ENCODE measurements around the gene CYREN. TPM values are rescaled to one million over a fixed set of nuclear protein-coding genes. Genes with fewer than 3 reads are reported as not detected.

Gene CYREN
- polyA plus RNA-seq, 2 donors: 26.0 to 27.2 TPM

DNA sequence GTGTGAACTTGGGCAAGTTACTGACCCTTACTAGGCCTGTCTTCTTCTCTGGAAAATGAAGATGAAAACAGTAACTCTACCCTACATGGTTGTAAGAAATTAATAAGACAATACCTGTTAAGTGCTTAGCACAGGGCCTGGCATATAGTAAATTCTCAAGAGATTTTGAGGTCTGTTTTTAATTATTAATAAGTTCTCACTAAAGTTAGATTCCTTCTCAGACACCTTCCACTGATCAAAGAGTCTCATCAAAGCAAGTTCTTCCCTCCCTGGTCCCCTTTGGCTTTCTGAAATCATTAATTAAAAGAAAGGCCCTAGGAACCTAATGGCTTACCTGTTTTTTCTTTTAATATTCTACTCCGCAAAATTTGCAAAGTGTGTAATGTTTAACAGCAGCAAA lies 18.1 kb downstream of the CYREN start:
- H3K4me1 ChIP-seq (ENCODE audit: control insufficient read depth in 2 of 2, insufficient read depth in 2 of 2, low read length in 1 of 2): no peaks in the 10 kb centered on the region
- H3K9me3 ChIP-seq (ENCODE audit: control insufficient read depth in 2 of 2, insufficient read depth in 1 of 2, low read depth in 1 of 2, low read length in 1 of 2): peaks cover 0 to 6% of the 10 kb centered on the region in 2 donors
- H3K36me3 ChIP-seq (ENCODE audit: control insufficient read depth in 2 of 2, insufficient read depth in 2 of 2, low read length in 1 of 2): no peaks in the 10 kb centered on the region
- no peak overlapping the region for H3K27ac ChIP-seq (ENCODE audit: low read depth in 2 of 2, low read length in 1 of 2)
- H3K4me3 ChIP-seq (ENCODE audit: low read depth in 1 of 2, low read length in 2 of 2): no peak overlapping the region
- WGBS, 2 donors: 50 to 93% methylated on average over 1 of the region's 1 CpG
- H3K27me3 ChIP-seq (ENCODE audit: control insufficient read depth in 1 of 2, insufficient read depth in 2 of 2, low read length in 2 of 2): no peaks in the 10 kb centered on the region

DNA sequence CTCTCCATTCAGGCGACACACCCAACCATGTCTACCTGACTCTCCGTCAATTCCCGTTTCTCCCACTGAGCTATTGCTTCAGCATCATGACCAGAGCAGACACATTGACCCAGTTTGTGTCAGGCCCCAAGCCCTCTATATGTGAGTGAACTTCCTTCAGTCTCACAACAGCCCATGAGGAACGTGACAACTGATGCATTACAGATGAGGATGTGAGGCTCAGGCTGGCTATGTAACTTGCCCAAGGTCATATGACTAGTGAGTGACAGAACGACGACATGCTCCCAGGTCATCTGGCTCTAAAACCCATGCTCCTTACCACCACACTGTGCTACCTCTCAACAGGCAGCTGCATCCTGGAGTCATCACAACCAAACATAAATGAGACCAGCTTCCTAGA lies 19.0 kb downstream of the CYREN start:
- WGBS, 2 donors: 75 to 78% methylated on average over 6 of the region's 6 CpGs
- Histone ChIP-seq H3K27ac (ENCODE audit: low read depth in 2 of 2, low read length in 1 of 2) (no peak overlapping the region), H3K9me3 (ENCODE audit: control insufficient read depth in 2 of 2, insufficient read depth in 1 of 2, low read depth in 1 of 2, low read length in 1 of 2) (peaks cover 0 to 3% of the 10 kb centered on the region in 2 donors), H3K36me3 (ENCODE audit: control insufficient read depth in 2 of 2, insufficient read depth in 2 of 2, low read length in 1 of 2) (no peaks in the 10 kb centered on the region), H3K27me3 (ENCODE audit: control insufficient read depth in 1 of 2, insufficient read depth in 2 of 2, low read length in 2 of 2) (no peaks in the 10 kb centered on the region), H3K4me1 (ENCODE audit: control insufficient read depth in 2 of 2, insufficient read depth in 2 of 2, low read length in 1 of 2) (no peaks in the 10 kb centered on the region), H3K4me3 (ENCODE audit: low read depth in 1 of 2, low read length in 2 of 2) (no peak overlapping the region)

DNA sequence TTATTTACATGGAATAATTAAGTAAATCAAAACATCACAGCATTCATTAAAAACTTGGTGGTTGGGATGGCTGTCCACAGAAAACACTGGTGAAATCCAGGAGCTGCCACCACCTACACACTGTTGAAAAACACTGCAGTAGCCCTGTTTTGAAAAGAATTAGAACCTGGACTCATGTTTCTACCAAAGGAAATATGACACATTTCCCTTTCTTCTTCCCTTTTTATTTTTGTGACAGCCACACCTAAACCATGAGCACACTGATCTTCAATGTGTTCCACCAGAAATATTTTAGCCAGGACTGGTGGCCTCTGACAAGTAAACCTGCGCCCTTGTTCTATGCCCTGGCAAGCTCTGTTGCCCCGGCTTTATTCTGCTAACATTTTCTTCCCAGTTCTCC lies 19.4 kb downstream of the CYREN start:
- no peak overlapping the region for H3K27ac ChIP-seq (ENCODE audit: low read depth in 2 of 2, low read length in 1 of 2)
- H3K9me3 ChIP-seq (ENCODE audit: control insufficient read depth in 2 of 2, insufficient read depth in 1 of 2, low read depth in 1 of 2, low read length in 1 of 2): peaks cover 0 to 3% of the 10 kb centered on the region in 2 donors
- no peaks in the 10 kb centered on the region for H3K4me1 ChIP-seq (ENCODE audit: control insufficient read depth in 2 of 2, insufficient read depth in 2 of 2, low read length in 1 of 2)
- H3K4me3 ChIP-seq (ENCODE audit: low read depth in 1 of 2, low read length in 2 of 2): no peak overlapping the region
- no peaks in the 10 kb centered on the region for H3K36me3 ChIP-seq (ENCODE audit: control insufficient read depth in 2 of 2, insufficient read depth in 2 of 2, low read length in 1 of 2)
- 81 to 88% methylated on average over 2 of the region's 2 CpGs for WGBS, 2 donors
- H3K27me3 ChIP-seq (ENCODE audit: control insufficient read depth in 1 of 2, insufficient read depth in 2 of 2, low read length in 2 of 2): no peaks in the 10 kb centered on the region

DNA sequence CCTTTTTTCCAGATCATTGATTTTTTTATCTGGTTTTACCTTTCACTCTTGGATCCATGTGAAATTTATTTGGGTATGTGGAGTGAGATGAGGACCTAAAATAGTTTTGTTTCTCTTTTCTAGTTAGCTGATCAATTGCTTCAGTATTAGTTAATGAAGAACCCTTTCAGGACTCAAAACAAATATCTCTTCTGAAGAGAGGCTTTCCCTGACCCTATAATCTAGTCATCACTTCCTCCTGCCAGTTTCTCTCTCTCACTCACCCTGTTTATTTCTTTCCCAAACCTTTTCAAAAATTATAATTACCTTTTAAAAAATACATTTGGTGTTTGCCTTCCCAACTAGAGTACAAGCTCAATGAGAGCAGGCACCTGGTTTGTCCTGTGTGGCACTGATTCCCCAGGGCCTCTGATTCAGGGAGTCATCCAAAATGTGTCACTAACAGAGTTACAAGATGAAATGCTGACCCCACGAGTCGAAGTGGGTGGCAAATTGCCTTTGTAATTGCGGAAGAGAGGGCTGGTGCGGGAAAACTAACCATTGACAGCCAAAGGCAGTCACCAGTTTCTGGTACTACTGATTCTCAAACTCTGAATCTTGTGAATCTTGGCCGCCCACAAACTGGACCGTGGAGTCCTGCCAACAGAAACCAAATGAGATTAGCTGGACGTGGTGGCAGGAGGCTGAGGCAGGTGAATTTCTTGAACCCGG lies 20.3 kb downstream of the CYREN start:
- H3K27me3 ChIP-seq (ENCODE audit: control insufficient read depth in 1 of 2, insufficient read depth in 2 of 2, low read length in 2 of 2): no peaks in the 10 kb centered on the region
- no peaks in the 10 kb centered on the region for H3K4me1 ChIP-seq (ENCODE audit: control insufficient read depth in 2 of 2, insufficient read depth in 2 of 2, low read length in 1 of 2)
- H3K27ac ChIP-seq (ENCODE audit: low read depth in 2 of 2, low read length in 1 of 2): peak overlapping the region in 1 of 2 donors; percentile 55
- no peak overlapping the region for H3K4me3 ChIP-seq (ENCODE audit: low read depth in 1 of 2, low read length in 2 of 2)
- 70 to 75% methylated on average over 8 of the region's 8 CpGs for whole genome bisulfite sequencing, 2 donors
- H3K9me3 ChIP-seq (ENCODE audit: control insufficient read depth in 2 of 2, insufficient read depth in 1 of 2, low read depth in 1 of 2, low read length in 1 of 2): no peaks in the 10 kb centered on the region
- H3K36me3 ChIP-seq (ENCODE audit: control insufficient read depth in 2 of 2, insufficient read depth in 2 of 2, low read length in 1 of 2): no peaks in the 10 kb centered on the region

DNA sequence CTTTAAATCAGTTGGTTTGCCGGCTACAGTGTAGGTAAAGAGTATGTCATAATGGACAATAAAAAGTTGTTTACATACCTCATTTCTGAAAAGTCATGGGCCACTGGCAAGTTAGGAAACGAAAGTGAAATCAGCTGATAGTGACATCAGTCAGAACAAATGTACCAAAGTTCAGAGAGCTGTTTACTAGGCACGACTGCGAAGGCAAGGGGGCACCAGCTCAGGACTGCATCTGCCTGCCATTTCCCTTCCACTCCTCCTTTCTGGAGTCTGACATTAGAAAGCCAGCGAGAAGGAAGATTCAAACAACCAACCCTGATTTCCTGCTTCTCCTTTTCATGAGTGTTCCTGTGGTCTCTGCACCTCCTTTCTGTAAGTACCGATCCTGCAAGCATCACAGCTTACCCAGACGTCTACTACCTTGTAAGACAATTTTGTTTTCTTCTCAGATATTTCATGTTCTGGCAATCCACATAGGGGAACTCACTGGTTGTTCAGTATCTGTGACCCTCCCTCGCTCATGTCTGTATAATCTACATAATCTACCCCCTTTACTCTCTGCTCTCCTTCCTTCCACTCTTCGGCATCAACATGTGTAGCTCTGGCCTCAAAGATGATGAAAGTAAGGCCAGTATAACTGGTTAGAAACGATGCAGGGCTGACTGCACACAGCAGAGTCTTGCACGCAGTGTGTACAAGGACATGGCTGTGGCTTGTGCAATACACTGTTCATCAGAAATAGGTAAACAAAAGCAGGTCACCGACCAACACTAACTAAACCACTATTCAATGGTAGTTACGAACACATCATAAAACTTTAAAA lies 22.4 kb downstream of the CYREN start, which contains the start of gene TMEM140:
Gene TMEM140, plus strand, starts transcription at position 174 of the 823 bp plus-strand sequence. CDS start 16,370 bp downstream, outside the sequence.
- H3K4me1 ChIP-seq (ENCODE audit: control insufficient read depth in 2 of 2, insufficient read depth in 2 of 2, low read length in 1 of 2): no peaks in the 10 kb centered on the region
- peak within 1 kb of the TSS; percentile 47 to 49 for H3K4me3 ChIP-seq (ENCODE audit: low read depth in 1 of 2, low read length in 2 of 2)
- H3K36me3 ChIP-seq (ENCODE audit: control insufficient read depth in 2 of 2, insufficient read depth in 2 of 2, low read length in 1 of 2): peaks cover 0 to 3% of the 10 kb centered on the region in 2 donors
- no peaks in the 10 kb centered on the region for H3K9me3 ChIP-seq (ENCODE audit: control insufficient read depth in 2 of 2, insufficient read depth in 1 of 2, low read depth in 1 of 2, low read length in 1 of 2)
- no peaks in the 10 kb centered on the region for H3K27me3 ChIP-seq (ENCODE audit: control insufficient read depth in 1 of 2, insufficient read depth in 2 of 2, low read length in 2 of 2)
- peak within 1 kb of the TSS; percentile 87 to 90 for H3K27ac ChIP-seq (ENCODE audit: low read depth in 2 of 2, low read length in 1 of 2)
- WGBS, 2 donors: 16 to 18% methylated on average over 13 of the region's 13 CpGs

DNA sequence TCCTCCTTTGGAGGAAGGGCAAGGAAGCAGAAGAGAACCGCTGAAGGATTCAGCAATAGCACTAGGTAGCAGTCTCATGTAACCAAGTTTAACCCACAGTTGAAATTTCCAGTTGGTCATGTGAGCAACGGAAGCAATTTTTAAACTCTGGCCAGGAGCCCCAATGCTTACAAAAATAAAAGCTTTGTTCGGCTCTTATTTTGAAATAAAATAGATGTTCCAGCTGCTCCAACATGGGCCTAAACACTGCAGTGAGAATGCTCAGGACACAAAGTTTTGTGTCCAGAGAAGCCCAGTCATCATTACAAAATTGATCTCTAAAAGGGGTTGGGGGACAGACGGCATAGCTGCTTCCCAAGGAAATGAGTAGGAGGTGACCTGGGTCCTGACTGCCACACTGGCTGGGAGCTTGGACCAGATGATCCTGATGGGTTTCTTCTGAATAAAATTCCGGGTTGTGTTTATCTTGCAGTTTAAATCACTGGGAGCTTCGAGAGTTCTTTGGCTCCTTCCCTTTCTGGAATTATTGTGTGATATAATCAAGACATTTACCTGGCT lies 23.1 kb downstream of the CYREN start:
- no peaks in the 10 kb centered on the region for H3K9me3 ChIP-seq (ENCODE audit: control insufficient read depth in 2 of 2, insufficient read depth in 1 of 2, low read depth in 1 of 2, low read length in 1 of 2)
- peaks cover 0 to 3% of the 10 kb centered on the region in 2 donors for H3K36me3 ChIP-seq (ENCODE audit: control insufficient read depth in 2 of 2, insufficient read depth in 2 of 2, low read length in 1 of 2)
- H3K27ac ChIP-seq (ENCODE audit: low read depth in 2 of 2, low read length in 1 of 2): peak overlapping the region; percentile 87 to 90
- H3K4me3 ChIP-seq (ENCODE audit: low read depth in 1 of 2, low read length in 2 of 2): peak overlapping the region in 1 of 2 donors; percentile 49
- H3K4me1 ChIP-seq (ENCODE audit: control insufficient read depth in 2 of 2, insufficient read depth in 2 of 2, low read length in 1 of 2): no peaks in the 10 kb centered on the region
- WGBS, 2 donors: 12 to 13% methylated on average over 6 of the region's 6 CpGs
- H3K27me3 ChIP-seq (ENCODE audit: control insufficient read depth in 1 of 2, insufficient read depth in 2 of 2, low read length in 2 of 2): no peaks in the 10 kb centered on the region

DNA sequence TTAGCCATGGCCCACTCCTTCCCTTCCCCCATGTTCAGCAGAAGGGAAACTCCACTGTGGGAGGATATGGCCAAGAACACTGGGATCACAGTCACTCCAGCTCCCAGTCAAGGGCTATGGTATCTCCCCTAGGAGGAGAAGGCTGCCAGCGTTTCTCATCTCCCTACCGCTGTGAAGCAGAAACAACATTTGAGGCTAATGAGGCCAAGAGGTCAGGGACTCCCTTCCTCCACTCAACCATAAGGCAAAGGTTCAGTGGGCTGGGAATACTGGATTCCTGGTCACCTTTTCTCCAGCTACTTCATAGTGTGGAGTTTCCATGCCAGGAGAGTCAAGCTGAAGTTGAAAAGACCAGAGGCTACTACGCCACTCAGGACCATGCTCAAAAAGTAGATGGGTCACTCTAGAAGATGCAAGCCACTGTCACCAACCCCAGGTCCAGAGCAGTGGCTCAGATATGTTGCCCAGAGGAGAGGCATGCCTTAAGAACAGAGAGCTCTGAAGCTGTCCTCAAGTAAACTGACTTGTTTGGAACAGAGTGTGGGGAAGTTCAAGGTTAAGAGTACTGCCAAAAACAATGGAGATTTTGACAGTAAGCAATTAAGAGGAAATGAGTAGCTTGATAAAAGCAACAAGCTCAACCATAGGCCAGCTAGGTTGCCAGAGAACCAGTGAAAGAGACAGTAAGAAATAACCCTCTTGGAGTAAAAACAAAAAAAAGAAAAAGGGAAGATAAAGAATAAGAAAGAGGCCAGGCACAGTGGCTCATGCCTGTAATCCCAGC lies 26.4 kb downstream of the CYREN start:
- WGBS, 2 donors: 81 to 90% methylated on average over 3 of the region's 3 CpGs
- Histone ChIP-seq H3K27ac (ENCODE audit: low read depth in 2 of 2, low read length in 1 of 2) (no peak overlapping the region), H3K36me3 (ENCODE audit: control insufficient read depth in 2 of 2, insufficient read depth in 2 of 2, low read length in 1 of 2) (peaks cover 0 to 3% of the 10 kb centered on the region in 2 donors)

DNA sequence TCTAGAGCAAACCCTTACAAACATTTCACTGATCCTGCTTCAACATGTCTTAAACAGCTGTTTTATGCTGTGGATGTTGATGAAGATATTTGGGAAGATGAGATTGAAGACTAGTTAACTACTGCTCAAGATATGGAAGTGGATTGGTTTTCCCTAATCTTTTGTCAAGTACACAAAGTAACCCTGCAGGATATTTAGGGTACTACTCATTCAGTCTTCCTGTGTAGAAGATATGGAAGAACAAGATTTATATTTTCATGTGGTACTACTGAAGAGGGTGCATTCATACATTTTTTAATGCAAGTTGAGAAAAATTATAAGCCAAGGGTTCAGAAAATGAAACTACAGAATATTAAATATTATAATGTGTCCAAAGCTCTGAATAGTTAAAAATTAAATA lies 40.9 kb downstream of the CYREN start:
- Histone ChIP-seq H3K27me3 (ENCODE audit: control insufficient read depth in 1 of 2, insufficient read depth in 2 of 2, low read length in 2 of 2) (no peaks in the 10 kb centered on the region), H3K4me3 (ENCODE audit: low read depth in 1 of 2, low read length in 2 of 2) (no peak overlapping the region), H3K9me3 (ENCODE audit: control insufficient read depth in 2 of 2, insufficient read depth in 1 of 2, low read depth in 1 of 2, low read length in 1 of 2) (no peaks in the 10 kb centered on the region), H3K27ac (ENCODE audit: low read depth in 2 of 2, low read length in 1 of 2) (no peak overlapping the region), H3K36me3 (ENCODE audit: control insufficient read depth in 2 of 2, insufficient read depth in 2 of 2, low read length in 1 of 2) (no peaks in the 10 kb centered on the region), H3K4me1 (ENCODE audit: control insufficient read depth in 2 of 2, insufficient read depth in 2 of 2, low read length in 1 of 2) (no peaks in the 10 kb centered on the region)

More for the DNA sequence above, 26.4 kb downstream of the CYREN start:
- Histone ChIP-seq H3K9me3 (ENCODE audit: control insufficient read depth in 2 of 2, insufficient read depth in 1 of 2, low read depth in 1 of 2, low read length in 1 of 2) (no peaks in the 10 kb centered on the region), H3K4me1 (ENCODE audit: control insufficient read depth in 2 of 2, insufficient read depth in 2 of 2, low read length in 1 of 2) (no peaks in the 10 kb centered on the region), H3K27me3 (ENCODE audit: control insufficient read depth in 1 of 2, insufficient read depth in 2 of 2, low read length in 2 of 2) (no peaks in the 10 kb centered on the region), H3K4me3 (ENCODE audit: low read depth in 1 of 2, low read length in 2 of 2) (no peak overlapping the region)

DNA sequence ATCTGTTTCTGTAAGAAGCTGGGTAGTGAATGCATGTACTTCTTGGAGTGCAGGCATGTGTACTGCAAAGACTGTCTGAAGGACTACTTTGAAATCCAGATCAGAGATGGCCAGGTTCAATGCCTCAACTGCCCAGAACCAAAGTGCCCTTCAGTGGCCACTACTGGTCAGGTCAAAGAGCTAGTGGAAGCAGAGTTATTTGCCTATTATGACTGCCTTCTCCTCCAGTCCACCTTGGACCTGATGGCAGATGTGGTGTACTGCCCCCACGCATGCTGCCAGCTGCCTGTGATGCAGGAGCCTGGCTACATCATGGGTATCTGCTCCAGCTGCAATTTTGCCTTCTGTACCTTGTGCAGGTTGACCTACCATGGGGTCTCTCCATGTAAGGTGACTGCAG lies 41.6 kb downstream of the CYREN start:
- H3K27me3 ChIP-seq (ENCODE audit: control insufficient read depth in 1 of 2, insufficient read depth in 2 of 2, low read length in 2 of 2): no peaks in the 10 kb centered on the region
- WGBS, 2 donors: 88 to 100% methylated on average over 1 of the region's 1 CpG

More for the DNA sequence above, 41.6 kb downstream of the CYREN start:
- H3K36me3 ChIP-seq (ENCODE audit: control insufficient read depth in 2 of 2, insufficient read depth in 2 of 2, low read length in 1 of 2): no peaks in the 10 kb centered on the region
- no peak overlapping the region for H3K4me3 ChIP-seq (ENCODE audit: low read depth in 1 of 2, low read length in 2 of 2)
- no peaks in the 10 kb centered on the region for H3K4me1 ChIP-seq (ENCODE audit: control insufficient read depth in 2 of 2, insufficient read depth in 2 of 2, low read length in 1 of 2)
- no peaks in the 10 kb centered on the region for H3K9me3 ChIP-seq (ENCODE audit: control insufficient read depth in 2 of 2, insufficient read depth in 1 of 2, low read depth in 1 of 2, low read length in 1 of 2)
- no peak overlapping the region for H3K27ac ChIP-seq (ENCODE audit: low read depth in 2 of 2, low read length in 1 of 2)

Measured in esophagus (tissue), 2 donors.